Activated naive CD4-positive, alpha-beta T cell (primary cell): Measurements from ENCODE around the gene SMG6.
"Not testable (repeated sequence)": the region's sequence is repeated elsewhere in the genome, so short reads cannot be mapped to it uniquely, and the experiment has no call there.

Experiments
- DNase-seq, 4 experiments: peaks; one replicate each; lab custom pipeline; 2025; lab: John Stamatoyannopoulos, UW

Gene SMG6

GRCh38 chr17:2144701-2145100, 158.9 kb downstream of the SMG6 start:
- DNase-seq: no peak

DNA sequence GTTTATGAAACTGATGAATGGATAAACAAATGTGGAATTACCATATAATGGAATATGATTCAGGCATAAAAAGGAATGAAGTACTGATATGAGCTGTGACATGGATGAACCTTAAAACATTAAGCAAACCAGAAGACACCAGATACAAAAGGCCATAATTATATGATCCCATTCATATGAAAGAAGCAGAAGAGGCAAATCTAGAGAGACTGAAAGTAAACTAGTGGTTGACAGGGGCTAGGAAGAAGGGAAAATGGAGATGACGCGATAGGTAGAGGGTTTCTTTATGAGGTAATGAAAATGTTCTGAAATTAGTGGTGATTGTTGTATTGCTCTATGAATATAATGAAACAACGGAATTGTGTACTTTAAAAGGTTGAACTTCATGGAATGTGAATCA, 160.3 kb downstream of the SMG6 start:
- no peak for DNase-seq

GRCh38 chr17:2142682-2143081, 160.9 kb downstream of the SMG6 start:
- not testable (repeated sequence) for DNase-seq

- DNase-seq: no peak
Observed at GRCh38 chr17:2140683-2141082, 162.9 kb downstream of the SMG6 start.

DNA sequence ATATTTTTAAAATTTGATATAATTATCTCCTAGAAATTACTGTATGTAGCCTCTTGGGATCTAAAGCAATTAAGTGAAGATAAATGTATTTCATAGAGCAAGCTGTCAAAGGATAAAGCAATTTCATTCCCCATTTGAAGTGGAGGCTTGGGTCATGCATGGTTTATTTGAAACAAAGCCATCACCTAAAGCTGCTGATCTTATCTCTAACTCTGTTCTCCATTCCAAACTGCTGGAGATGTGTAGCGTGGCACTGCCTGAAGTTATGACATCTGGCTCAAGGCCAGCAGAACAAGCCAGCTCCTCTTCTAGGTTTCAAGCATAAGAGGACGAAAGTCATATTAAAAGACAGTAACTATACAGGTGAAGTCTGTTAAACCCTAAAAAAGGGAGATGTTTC, 164.8 kb downstream of the SMG6 start:
- DNase-seq: no peak

GRCh38 chr17:2138318-2138717, 165.3 kb downstream of the SMG6 start:
- DNase-seq: no peak

GRCh38 chr17:2137342-2138098, 166.1 kb downstream of the SMG6 start:
- no peak for DNase-seq

- DNase-seq: no peak
Observed at GRCh38 chr17:2136241-2136640, 167.3 kb downstream of the SMG6 start.

GRCh38 chr17:2128011-2128410, 175.6 kb downstream of the SMG6 start:
- DNase-seq: no peak

DNA sequence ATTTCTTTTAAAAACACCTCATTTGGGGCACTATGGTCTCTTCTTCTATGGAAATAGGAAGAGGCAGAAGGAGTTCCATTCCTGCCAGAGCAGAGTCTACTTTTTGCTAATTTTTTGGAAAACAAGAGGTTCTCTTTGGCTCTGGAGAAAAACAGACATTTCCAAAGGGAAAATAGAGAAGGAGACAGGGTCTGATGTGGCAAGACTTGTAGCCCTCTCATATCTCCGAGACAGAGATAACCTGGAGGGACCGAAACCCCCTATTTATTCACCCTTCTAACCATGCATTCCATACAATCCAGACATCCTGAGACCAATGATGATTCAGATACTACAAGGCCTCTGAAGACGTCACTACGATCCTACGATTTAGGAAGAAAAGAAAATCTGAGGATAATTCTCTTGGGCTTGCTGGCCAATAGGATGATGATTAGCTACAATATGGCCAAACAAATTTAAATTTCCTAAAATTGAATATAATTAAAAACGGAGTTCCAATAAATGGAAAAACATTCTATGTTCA, 178.5 kb downstream of the SMG6 start:
- no peak for DNase-seq

DNA sequence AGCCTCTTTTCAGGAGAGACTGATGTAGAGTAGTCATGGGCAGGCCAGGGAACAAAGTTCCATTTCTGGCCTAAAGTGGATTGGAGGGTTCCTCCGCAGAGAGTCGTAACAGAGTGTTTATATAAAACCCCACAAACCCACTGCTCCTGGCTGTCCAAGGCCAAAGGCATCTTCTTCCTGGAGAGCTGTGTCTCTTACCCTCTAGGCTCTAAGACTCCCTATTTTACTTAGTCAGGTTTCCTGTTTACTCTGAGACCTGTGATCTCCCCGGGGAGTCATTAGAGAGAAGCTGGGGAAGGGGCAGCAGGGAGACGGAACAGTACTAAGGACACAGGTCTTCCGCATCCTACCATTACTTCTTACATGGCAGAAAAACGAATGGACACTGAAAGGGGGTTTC, 179.2 kb downstream of the SMG6 start:
- no peak for DNase-seq

DNA sequence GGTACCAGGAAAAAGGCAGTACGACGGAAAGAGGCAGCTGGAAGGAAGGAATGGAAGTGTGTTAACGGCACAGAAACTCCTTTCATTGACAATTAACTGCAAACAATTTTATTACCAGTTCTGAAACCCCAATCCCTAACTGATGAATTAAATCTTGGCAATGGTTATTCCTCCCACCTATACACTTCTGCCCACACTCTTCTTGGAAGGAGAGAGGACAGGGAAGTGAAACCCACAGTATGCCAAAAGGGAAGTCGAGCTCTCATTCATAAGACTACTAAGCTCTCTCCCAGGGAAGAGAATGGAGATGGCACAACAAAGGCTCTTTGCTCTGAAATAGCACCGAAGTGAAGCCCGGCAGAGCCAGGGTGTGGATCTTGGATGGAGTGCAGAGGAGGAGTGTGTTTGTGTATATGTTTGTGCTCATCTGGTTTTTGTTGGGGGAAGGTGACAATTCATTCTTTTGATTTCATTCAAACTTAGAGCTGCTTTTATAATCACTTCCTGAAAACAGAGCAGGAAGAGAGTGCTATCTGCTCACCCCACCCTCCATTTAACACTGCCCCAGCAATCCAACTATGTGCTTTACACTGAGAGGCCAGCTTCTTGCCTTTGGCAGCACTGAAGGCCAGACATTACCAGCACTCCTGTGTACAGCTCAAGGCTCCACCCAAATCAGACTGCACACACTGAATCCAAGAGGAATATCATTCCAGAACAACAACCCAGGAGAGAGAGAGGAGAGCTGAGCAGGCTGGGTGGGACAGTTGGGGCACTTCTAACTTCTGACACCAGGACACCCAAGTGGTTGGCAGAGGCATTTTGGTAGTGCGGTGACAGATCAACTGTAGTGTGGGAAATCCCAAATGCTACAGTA, 180.0 kb downstream of the SMG6 start:
- DNase-seq: no peak

DNA sequence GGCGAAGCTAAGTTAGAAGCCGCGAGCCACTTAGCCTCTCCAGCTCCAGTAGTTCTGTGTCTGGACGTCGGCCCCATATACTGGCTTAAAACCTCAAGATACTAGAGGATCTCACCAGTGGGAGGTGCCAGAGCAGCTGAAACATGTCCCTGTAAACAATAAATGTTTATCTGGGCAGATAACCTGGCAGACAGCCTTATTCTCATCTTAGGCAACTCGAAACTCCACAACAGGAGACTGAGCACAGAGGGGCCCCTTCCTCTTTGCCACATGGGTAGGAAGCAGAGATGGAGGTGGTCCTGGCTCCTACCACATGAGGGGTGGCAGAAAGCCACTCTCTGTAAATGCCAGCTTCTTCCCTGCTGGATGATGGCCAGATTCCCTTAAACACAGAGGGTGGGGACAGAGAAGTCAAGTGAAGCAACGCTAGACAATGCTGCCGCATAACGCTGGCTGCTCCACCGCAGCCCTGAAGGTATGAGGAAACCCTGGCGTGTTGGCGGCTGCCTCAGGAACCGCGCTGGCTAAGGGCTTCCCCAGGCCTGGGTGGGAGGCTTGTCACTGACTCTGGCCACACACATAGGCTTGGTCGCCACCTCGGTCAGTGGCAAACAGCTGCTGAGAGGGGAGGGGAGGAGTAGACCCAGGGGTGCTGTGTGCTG, 180.8 kb downstream of the SMG6 start:
- no peak for DNase-seq

DNA sequence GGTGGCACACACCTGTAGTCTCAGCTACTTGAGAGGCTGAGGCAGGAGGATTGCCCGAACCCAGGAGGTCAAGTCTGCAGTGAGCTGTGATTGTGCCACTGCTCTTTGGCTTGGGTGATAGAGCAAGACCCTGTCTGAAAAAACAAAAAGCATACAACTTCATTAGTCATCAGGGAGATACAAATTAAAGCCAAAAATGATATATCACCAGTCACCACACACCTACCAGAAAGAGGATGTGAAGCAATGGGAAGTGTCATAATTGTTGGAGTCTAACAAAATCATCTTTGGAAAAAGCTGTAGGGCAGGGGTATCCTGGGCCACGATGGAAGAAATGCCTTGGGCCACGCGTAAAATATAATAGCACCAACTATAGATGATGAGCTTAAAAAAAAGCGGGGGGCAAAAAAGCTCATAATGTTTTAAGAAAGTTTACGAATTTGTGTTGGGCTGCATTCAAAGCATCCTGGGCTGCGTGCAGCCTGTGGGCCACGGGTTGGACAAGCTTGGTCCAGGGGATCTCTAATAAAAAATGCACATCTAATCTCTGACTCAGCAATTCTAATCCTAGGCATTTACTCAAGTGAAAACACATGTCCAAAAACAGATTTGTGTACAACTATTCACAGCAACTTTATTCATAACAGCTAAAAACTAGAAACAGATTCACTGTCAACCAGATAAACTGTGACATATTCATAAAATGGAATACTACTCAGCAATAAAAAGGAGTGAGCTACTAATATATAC, 182.8 kb downstream of the SMG6 start:
- no peak for DNase-seq

- no peak for DNase-seq
Observed at GRCh38 chr17:2113279-2113622, 190.3 kb downstream of the SMG6 start.

GRCh38 chr17:2111691-2112090, 191.9 kb downstream of the SMG6 start:
- no peak for DNase-seq

- DNase-seq: no peak
Observed at GRCh38 chr17:2110436-2110835, 193.1 kb downstream of the SMG6 start.

GRCh38 chr17:2108170-2108569, 195.4 kb downstream of the SMG6 start:
- no peak for DNase-seq

DNA sequence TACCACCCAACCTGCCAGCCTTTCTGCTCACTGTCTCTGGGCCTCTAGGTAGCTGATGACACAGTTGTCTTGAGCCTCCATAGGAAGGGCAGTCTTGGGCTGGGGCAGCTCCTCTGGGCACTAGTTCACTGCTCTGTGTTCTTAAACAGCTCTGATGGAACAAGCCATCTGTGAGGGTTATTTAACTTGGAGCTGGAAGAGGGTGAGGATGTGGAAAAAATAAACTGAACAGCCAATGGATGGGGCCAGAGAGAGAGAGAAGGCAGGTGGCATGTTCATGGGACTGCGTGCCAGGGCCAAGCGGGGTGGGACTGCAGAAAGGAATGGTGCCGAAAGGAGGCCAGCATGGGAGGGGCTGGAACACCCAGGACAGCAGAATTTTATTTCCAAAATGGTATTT, 196.1 kb downstream of the SMG6 start:
- DNase-seq: no peak

GRCh38 chr17:2107050-2107449, 196.5 kb downstream of the SMG6 start:
- no peak for DNase-seq

DNA sequence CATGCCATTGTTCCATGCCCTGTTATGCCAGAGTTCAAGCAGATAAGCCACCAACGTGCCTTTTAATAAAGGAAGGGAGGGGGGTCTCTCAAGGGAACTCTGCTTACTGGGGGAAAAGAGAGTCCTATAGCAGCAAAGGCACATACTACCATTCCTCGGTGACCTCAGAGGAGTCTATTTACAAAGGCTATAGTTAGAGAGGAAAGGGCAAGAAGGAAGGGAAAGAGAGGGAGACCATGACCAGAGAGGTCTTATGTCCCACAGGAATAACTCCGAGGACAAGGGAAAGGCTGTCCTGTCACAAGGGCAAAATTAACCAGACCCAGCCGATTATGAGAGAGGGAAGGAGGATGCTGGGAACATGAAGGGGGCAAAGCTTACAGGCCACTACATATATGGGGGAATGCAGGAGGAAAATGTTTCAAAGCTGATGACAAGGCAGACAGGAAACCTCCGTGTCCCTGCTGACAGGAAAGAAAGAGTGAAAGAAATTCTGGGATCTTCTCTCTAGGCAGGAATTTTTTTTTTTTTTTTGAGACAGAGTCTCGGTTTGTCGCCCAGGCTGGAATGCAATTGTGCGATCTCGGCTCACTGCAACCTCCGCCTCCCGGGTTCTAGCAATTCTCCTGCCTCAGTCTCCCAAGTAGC, 197.2 kb downstream of the SMG6 start:
- DNase-seq: no peak
